SK-N-SH (cell line): Measurements from ENCODE around the gene PRLR. TPM values are rescaled to one million over a fixed set of nuclear protein-coding genes. Genes with fewer than 3 reads are reported as not detected.

Experiments
- CTCF ChIA-PET: fragments of 300-600, 350-600 bp; formaldehyde crosslinking; extraction: SDS; loops from one replicate; lab custom pipeline; 2021; lab: Yijun Ruan, JAX
- POLR2A ChIA-PET: fragments of 350-600 bp; sonication (Branson Sonifier 250); formaldehyde crosslinking; extraction: SDS; loops from one replicate; lab custom pipeline; 2020; ENCODE audit warnings: antibody characterized with exemption, inconsistent platforms; lab: Yijun Ruan, JAX
- DNase-seq: peaks from one replicate; pipeline ENCODE4 v3.0.0; 2012
- H2AFZ ChIP-seq: fragments of 200-600 bp; sonication (generic); 2 replicates; pipeline ENCODE4 v1.8.1; 2016; ENCODE audit warnings: antibody characterized with exemption, mild to moderate bottlenecking, low read depth
- H3F3A ChIP-seq: fragments of 200-600 bp; sonication (generic); replicated peaks from 2 replicates; pipeline ENCODE3; 2016; ENCODE audit warnings: antibody characterized with exemption, mild to moderate bottlenecking; ENCODE audit not compliant: insufficient read depth
- H3K27ac ChIP-seq, 2 experiments: fragments of 200-500 bp in 1 of 2; fragments of 200-600 bp in 1 of 2; sonication (Bioruptor generic) in 1 of 2; sonication (generic), shearing (Covaris generic) in 1 of 2; 2 replicates each; pipeline versions ENCODE4 v1.5.1 to v1.6.1; 2014 to 2016; ENCODE audit warnings: low read depth in 2 of 2, inconsistent platforms in 1 of 2, low read length in 1 of 2, mild to moderate bottlenecking in 1 of 2, mixed read lengths in 1 of 2
- H3K27me3 ChIP-seq: fragments of 200-600 bp; sonication (generic), shearing (Covaris generic); 2 replicates; pipeline ENCODE4 v1.6.1; 2016; ENCODE audit warnings: mixed run types; ENCODE audit not compliant: insufficient read depth
- H3K36me3 ChIP-seq, 2 experiments: fragments of 200-500 bp in 1 of 2; fragments of 200-600 bp in 1 of 2; sonication (Bioruptor generic) in 1 of 2; sonication (generic) in 1 of 2; replicated peaks in 1 of 2; 2 replicates each; pipeline versions ENCODE3 to v1.5.1; 2014 to 2016; ENCODE audit warnings: low read length in 1 of 2, mild to moderate bottlenecking in 1 of 2; ENCODE audit not compliant: insufficient read depth in 2 of 2, control insufficient read depth in 1 of 2
- H3K4me1 ChIP-seq, 2 experiments: fragments of 200-500 bp in 1 of 2; fragments of 200-600 bp in 1 of 2; sonication (Bioruptor generic) in 1 of 2; sonication (generic), shearing (Covaris generic) in 1 of 2; 2 replicates each; pipeline versions ENCODE4 v1.5.1 to v1.6.1; 2014 to 2016; ENCODE audit warnings: low read depth in 1 of 2, low read length in 1 of 2, mixed run types in 1 of 2; ENCODE audit not compliant: insufficient read depth in 2 of 2, control insufficient read depth in 1 of 2
- H3K4me2 ChIP-seq: fragments of 200-600 bp; sonication (generic), shearing (Covaris generic); 2 replicates; pipeline ENCODE4 v1.6.1; 2017; ENCODE audit warnings: mixed run types
- H3K4me3 ChIP-seq, 2 experiments: fragments of 200-500 bp in 1 of 2; fragments of 200-600 bp in 1 of 2; sonication (Bioruptor generic) in 1 of 2; sonication (generic), shearing (Covaris generic) in 1 of 2; 2 replicates each; pipeline versions ENCODE4 v1.5.1 to v1.8.1; 2014 to 2016; ENCODE audit warnings: low read depth in 2 of 2, inconsistent platforms in 1 of 2, low read length in 1 of 2, mild to moderate bottlenecking in 1 of 2, mixed read lengths in 1 of 2, moderate library complexity in 1 of 2
- H3K79me2 ChIP-seq: fragments of 200-600 bp; sonication (generic); 2 replicates; pipeline ENCODE4 v1.8.1; 2017; ENCODE audit warnings: mild to moderate bottlenecking; ENCODE audit not compliant: insufficient read depth
- H3K9ac ChIP-seq: fragments of 200-600 bp; sonication (generic); 2 replicates; pipeline ENCODE4 v1.6.1; 2017; ENCODE audit warnings: mixed run types
- H3K9me2 ChIP-seq: fragments of 200-600 bp; sonication (generic); 2 replicates; pipeline ENCODE4 v1.6.1; 2017; ENCODE audit warnings: mixed run types
- H3K9me3 ChIP-seq: fragments of 200-600 bp; sonication (generic); 2 replicates; pipeline ENCODE4 v1.6.1; 2017; ENCODE audit warnings: mixed run types, mild to moderate bottlenecking, moderate library complexity
- H4K20me1 ChIP-seq: fragments of 200-600 bp; sonication (generic); 2 replicates; pipeline ENCODE4 v1.6.1; 2017; ENCODE audit warnings: mild to moderate bottlenecking, mixed run types; ENCODE audit not compliant: insufficient read depth
- EP300 ChIP-seq, 2 experiments: IDR thresholded peaks; 2 replicates each; pipeline versions ENCODE4 v1.4.0 to v1.6.1; 2012; ENCODE audit warnings: borderline replicate concordance in 1 of 2, low read depth in 1 of 2, low read length in 1 of 2
- EZH2phosphoT487 ChIP-seq: fragments of 200-600 bp; sonication (generic); IDR thresholded peaks from 2 replicates; pipeline ENCODE4 v1.6.1; 2017; ENCODE audit warnings: low read depth, mixed run types, mild to moderate bottlenecking, antibody characterized with exemption, moderate library complexity, borderline replicate concordance
- FOXJ3 ChIP-seq: sonication (generic); formaldehyde crosslinking; IDR thresholded peaks from 2 replicates; pipeline ENCODE4 v1.5.1; 2020; ENCODE audit warnings: mild to moderate bottlenecking, missing genetic modification reagents
- RXRA ChIP-seq: IDR thresholded peaks from 2 replicates; pipeline ENCODE4 v1.4.0; 2012; ENCODE audit warnings: low read depth, mild to moderate bottlenecking, borderline replicate concordance
- TAF1 ChIP-seq: IDR thresholded peaks from 2 replicates; pipeline ENCODE4 v1.6.1; 2012; ENCODE audit warnings: low read depth, mild to moderate bottlenecking, low read length, moderate library complexity, borderline replicate concordance
- TEAD4 ChIP-seq: IDR thresholded peaks from 2 replicates; pipeline ENCODE4 v1.4.0; 2012; ENCODE audit warnings: mild to moderate bottlenecking, borderline replicate concordance; ENCODE audit not compliant: insufficient read depth
- WGBS: methylation state at CpG from one replicate; pipeline ENCODE4 v1.1.6; 2017; ENCODE audit warnings: low lambda C conversion rate; 5-methylcytosine and 5-hydroxymethylcytosine counted together
- polyA plus RNA-seq, 3 experiments: library from polyadenylated mRNA; depleted of rRNA; stranded (reverse); fragments of >200 nt; gene quantifications; 2 replicates each; pipeline ENCODE4 v1.2.3, GENCODE V29; 2012
- TF ChIP-seq, protein P1 (sequence below): IDR thresholded peaks from 2 replicates; pipeline ENCODE4 v1.4.0; 2012; ENCODE audit warnings: low read depth, borderline replicate concordance
- TF ChIP-seq, protein P2 (sequence below): IDR thresholded peaks from 2 replicates; pipeline ENCODE4; 2012
- TF ChIP-seq, protein P3 (sequence below): fragments of 150-350 bp; IDR thresholded peaks from 2 replicates; pipeline ENCODE4 v1.6.1; 2016; ENCODE audit warnings: mild to moderate bottlenecking, low read depth, low read length

The PRLR gene
- polyA plus RNA-seq, 1 of the 3 experiments (the other 2 are of a cell fraction) = 0.13 TPM

DNA sequence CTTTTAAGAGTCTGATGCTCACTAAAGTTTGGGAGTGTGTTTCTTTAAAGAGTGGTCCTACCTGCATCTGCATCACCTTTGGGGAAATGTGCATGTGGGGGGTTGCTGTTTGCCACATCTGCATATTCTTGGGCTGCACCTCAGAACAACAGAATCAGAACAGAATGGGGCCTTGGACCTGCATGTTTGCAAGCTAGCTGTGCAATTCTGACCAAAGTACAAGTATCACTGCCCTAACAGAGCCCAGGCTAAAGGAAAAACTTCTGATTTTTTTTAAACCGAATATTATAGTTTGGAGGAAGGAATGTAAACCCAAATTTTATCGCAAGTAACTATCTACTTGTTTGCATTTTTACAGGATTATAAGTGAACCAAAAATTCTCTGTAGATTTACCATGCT lies 34.2 kb upstream of the PRLR start (continued):
- TF ChIP-seq, protein P1, sequence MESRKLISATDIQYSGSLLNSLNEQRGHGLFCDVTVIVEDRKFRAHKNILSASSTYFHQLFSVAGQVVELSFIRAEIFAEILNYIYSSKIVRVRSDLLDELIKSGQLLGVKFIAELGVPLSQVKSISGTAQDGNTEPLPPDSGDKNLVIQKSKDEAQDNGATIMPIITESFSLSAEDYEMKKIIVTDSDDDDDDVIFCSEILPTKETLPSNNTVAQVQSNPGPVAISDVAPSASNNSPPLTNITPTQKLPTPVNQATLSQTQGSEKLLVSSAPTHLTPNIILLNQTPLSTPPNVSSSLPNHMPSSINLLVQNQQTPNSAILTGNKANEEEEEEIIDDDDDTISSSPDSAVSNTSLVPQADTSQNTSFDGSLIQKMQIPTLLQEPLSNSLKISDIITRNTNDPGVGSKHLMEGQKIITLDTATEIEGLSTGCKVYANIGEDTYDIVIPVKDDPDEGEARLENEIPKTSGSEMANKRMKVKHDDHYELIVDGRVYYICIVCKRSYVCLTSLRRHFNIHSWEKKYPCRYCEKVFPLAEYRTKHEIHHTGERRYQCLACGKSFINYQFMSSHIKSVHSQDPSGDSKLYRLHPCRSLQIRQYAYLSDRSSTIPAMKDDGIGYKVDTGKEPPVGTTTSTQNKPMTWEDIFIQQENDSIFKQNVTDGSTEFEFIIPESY = no peak

DNA sequence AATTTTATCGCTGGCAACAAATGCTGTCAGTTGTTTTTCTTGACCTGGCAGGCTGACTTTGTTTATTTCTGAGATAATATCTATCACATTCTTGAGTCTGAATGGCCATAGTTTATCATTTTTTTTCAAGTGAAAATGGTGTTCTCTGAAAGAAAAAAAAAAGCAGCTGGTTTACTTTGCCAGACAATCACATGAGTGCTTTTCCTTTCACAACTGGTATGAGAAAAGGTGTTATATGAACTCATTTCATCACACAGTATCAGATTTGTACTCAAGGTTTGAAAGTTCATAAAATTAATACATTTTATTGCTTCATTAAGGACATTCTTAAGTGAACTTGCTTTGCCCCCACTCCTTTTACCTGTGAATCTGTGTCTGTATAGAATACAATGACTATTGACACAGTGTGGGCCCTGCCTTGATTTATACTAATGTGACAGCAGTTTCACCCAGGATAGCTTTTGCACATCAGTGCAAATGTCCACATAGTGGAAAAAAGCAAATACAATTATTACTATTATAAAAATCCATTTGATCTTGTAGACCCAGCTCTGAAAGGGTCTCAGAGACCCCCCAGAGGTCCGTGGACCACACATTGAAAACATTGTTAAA lies 33.1 kb upstream of the PRLR start:
- no peak overlapping the region for H3K9ac ChIP-seq
- POLR2A ChIA-PET = no interaction called here

More for the DNA sequence above, 33.1 kb upstream of the PRLR start:
- TF ChIP-seq, protein P2, sequence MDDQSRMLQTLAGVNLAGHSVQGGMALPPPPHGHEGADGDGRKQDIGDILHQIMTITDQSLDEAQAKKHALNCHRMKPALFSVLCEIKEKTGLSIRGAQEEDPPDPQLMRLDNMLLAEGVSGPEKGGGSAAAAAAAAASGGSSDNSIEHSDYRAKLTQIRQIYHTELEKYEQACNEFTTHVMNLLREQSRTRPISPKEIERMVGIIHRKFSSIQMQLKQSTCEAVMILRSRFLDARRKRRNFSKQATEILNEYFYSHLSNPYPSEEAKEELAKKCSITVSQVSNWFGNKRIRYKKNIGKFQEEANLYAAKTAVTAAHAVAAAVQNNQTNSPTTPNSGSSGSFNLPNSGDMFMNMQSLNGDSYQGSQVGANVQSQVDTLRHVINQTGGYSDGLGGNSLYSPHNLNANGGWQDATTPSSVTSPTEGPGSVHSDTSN = no peak
- TF ChIP-seq, protein P1 = no peak
- TF ChIP-seq EZH2phosphoT487 (no peak), RXRA (no peak), FOXJ3 (CRISPR knock-in tag) (no peak), TAF1 (no peak), TEAD4 (no peak), EP300 (IDR thresholded peaks at IDR 0.05; ENCODE audit: borderline replicate concordance in 1 of 2, low read depth in 1 of 2, low read length in 1 of 2) (no peak)
- TF ChIP-seq, protein P3, sequence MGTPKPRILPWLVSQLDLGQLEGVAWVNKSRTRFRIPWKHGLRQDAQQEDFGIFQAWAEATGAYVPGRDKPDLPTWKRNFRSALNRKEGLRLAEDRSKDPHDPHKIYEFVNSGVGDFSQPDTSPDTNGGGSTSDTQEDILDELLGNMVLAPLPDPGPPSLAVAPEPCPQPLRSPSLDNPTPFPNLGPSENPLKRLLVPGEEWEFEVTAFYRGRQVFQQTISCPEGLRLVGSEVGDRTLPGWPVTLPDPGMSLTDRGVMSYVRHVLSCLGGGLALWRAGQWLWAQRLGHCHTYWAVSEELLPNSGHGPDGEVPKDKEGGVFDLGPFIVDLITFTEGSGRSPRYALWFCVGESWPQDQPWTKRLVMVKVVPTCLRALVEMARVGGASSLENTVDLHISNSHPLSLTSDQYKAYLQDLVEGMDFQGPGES = no peak
- TF ChIP-seq, all 33 proteins: peak for 0
- DNase-seq = no peak
- no peaks in the 10 kb centered on the region for H3K9me3 ChIP-seq
- no peaks in the 10 kb centered on the region for H3K4me1 ChIP-seq
- H3K4me2 ChIP-seq = no peak overlapping the region
- CTCF ChIA-PET = interaction anchor here (0.6 to 1.2 kb wide), 2 partner anchors 175 to 816 kb away, joined by 3 read pairs; no protein-coding TSS in a partner anchor
- no peaks in the 10 kb centered on the region for H3F3A ChIP-seq
- no peaks in the 10 kb centered on the region for H3K9me2 ChIP-seq
- no peak overlapping the region for H3K27ac ChIP-seq
- no peak overlapping the region for H2AFZ ChIP-seq
- 18% methylated on average over 2 of the region's 2 CpGs for WGBS
- no peak overlapping the region for H3K4me3 ChIP-seq
- H3K27me3 ChIP-seq = no peaks in the 10 kb centered on the region
- no peaks in the 10 kb centered on the region for H3K79me2 ChIP-seq
- H3K36me3 ChIP-seq = no peaks in the 10 kb centered on the region
- no peaks in the 10 kb centered on the region for H4K20me1 ChIP-seq
